Naive thymus-derived CD4-positive, alpha-beta T cell (primary cell): ENCODE results near the gene LRFN4. TPM values are rescaled to one million over a fixed set of nuclear protein-coding genes. Genes with fewer than 3 reads are reported as not detected.

Experiments
- ATAC-seq: fragments of 150-1000 bp; cut with Tn5 transposase; 2 replicates; pipeline ENCODE4 v1.10.0; 2021; ENCODE audit warnings: mild to moderate bottlenecking, moderate library complexity
- CTCF ChIA-PET: fragments of 350-600 bp; sonication (Branson Sonifier 250); formaldehyde crosslinking; loops from one replicate; lab custom pipeline; 2021; ENCODE audit warnings: antibody characterized with exemption; lab: Charles Lee
- POLR2A ChIA-PET: fragments of 350-600 bp; sonication (Branson Sonifier 250); formaldehyde crosslinking; loops from one replicate; lab custom pipeline; 2021; ENCODE audit warnings: antibody characterized with exemption, inconsistent platforms; lab: Charles Lee
- DNase-seq, 9 donors: peaks; one replicate each; pipeline versions ENCODE4 v3.0.0 to v3.0.0-alpha.2; 2020 to 2022; ENCODE audit warnings: mixed read lengths in 1 of 9
- H3K27ac ChIP-seq: one replicate; pipeline ENCODE4 v1.7.0; 2013; ENCODE audit warnings: mild to moderate bottlenecking, low read depth, low read length, moderate library complexity
- H3K27me3 ChIP-seq, 2 donors: one replicate each; pipeline ENCODE4 v1.7.0; 2013; ENCODE audit warnings: low read length in 2 of 2, mild to moderate bottlenecking in 2 of 2, moderate library complexity in 2 of 2; ENCODE audit not compliant: control insufficient read depth in 2 of 2, insufficient read depth in 2 of 2
- H3K36me3 ChIP-seq, 3 experiments: 1 replicate in 2 of 3; 2 replicates in 1 of 3; pipeline ENCODE4 v1.7.0; 2013; ENCODE audit warnings: low read length in 3 of 3, mild to moderate bottlenecking in 3 of 3, moderate library complexity in 1 of 3; ENCODE audit not compliant: insufficient read depth in 3 of 3, control insufficient read depth in 2 of 3
- H3K4me1 ChIP-seq, 2 donors: one replicate each; pipeline ENCODE4 v1.7.0; 2013; ENCODE audit warnings: low read length in 2 of 2, mild to moderate bottlenecking in 2 of 2, moderate library complexity in 1 of 2; ENCODE audit not compliant: control insufficient read depth in 2 of 2, insufficient read depth in 2 of 2
- H3K4me3 ChIP-seq: 2 replicates; pipeline ENCODE4 v1.7.0; 2013; ENCODE audit warnings: mild to moderate bottlenecking, low read length
- H3K9me3 ChIP-seq, 3 experiments: 1 replicate in 2 of 3; 2 replicates in 1 of 3; pipeline ENCODE4 v1.7.0; 2013; ENCODE audit warnings: low read length in 3 of 3; ENCODE audit not compliant: control insufficient read depth in 2 of 3
- H3K27ac Mint-ChIP-seq, 9 donors: one replicate each; pipeline ENCODE4 v1.8.0; 2020 to 2022; ENCODE audit warnings: mixed read lengths in 9 of 9, mild to moderate bottlenecking in 8 of 9, moderate library complexity in 5 of 9, inconsistent platforms in 2 of 9
- H3K27me3 Mint-ChIP-seq, 5 donors: one replicate each; pipeline ENCODE4 v1.8.0; 2021 to 2022; ENCODE audit warnings: mixed read lengths in 5 of 5, mild to moderate bottlenecking in 1 of 5
- H3K36me3 Mint-ChIP-seq, 5 donors: one replicate each; pipeline ENCODE4 v1.8.0; 2020 to 2022; ENCODE audit warnings: mixed read lengths in 5 of 5, mild to moderate bottlenecking in 3 of 5, inconsistent platforms in 1 of 5
- H3K4me1 Mint-ChIP-seq, 7 donors: one replicate each; pipeline ENCODE4 v1.8.0; 2020 to 2022; ENCODE audit warnings: mixed read lengths in 7 of 7, mild to moderate bottlenecking in 3 of 7, inconsistent platforms in 1 of 7
- H3K4me3 Mint-ChIP-seq, 10 donors: one replicate each; pipeline ENCODE4 v1.8.0; 2020 to 2022; ENCODE audit warnings: mild to moderate bottlenecking in 10 of 10, mixed read lengths in 10 of 10, moderate library complexity in 6 of 10, inconsistent platforms in 2 of 10
- H3K9me3 Mint-ChIP-seq, 11 donors: one replicate each; pipeline ENCODE4 v1.8.0; 2020 to 2022; ENCODE audit warnings: mixed read lengths in 11 of 11, mild to moderate bottlenecking in 4 of 11, inconsistent platforms in 1 of 11, moderate library complexity in 1 of 11
- intact Hi-C, 2 donors: fragments of 100-400 bp; cut with micrococcal nuclease; formaldehyde crosslinking; loops; one replicate each; pipeline ENCODE4 v1.15.1; 2023
- polyA plus RNA-seq, 2 donors: library from polyadenylated mRNA; unstranded; fragments of 300-500 nt; fragmentation: Illumina TruSeq; gene quantifications; one replicate each; pipeline ENCODE4 v1.2.3, GENCODE V29; 2021
- total RNA-seq, 6 experiments: library from RNA in 5 of 6; stranded (reverse) in 5 of 6; gene quantifications; 1 replicate in 5 of 6; 2 replicates in 1 of 6; pipeline ENCODE4 v1.2.3 and lab custom pipeline; 2021 to 2026

Gene LRFN4
- total and polyA plus RNA-seq, 7 experiments from 2014 or later = 0.84 to 21.2 (median 1.6) TPM; not detected in 2

DNA sequence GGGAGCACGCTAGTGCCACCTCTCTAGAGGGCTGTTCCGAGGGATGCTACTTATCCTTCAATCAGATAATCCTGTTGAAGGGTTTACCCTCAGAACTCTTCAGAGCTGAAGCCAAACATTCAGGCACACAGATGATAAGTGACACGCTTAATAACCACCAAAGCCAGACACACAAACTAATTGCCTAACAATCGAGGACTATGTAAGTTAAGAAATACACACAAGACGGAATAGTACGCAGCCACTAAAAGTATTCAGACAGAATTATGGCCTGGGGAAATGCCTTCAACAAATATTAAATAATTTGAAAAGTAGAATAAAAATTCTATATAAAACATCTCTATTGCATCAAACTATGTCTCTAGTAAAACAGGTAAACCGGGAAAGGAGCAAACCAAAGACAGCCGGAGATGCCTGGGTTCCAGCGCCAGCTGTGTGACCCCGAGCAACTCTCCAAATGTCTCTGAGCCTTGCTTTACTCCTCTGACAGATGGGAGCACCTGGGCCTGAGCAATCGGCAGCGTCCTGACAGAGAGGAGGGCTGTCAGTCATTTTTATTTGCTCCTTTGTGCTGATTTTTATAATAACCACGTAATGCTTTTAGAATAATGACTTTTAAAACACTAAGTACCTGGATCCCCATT lies 11.3 kb downstream of the LRFN4 start:
- H3K27me3 ChIP-seq = no peaks in the 10 kb centered on the region
- H3K4me1 ChIP-seq = peaks cover 0 to 7% of the 10 kb centered on the region in 2 donors
- ATAC-seq = no peak
- H3K4me3 ChIP-seq = no peak overlapping the region
- peaks cover 0 to 9% (median 0%) of the 10 kb centered on the region in 5 donors for H3K36me3 Mint-ChIP-seq
- POLR2A ChIA-PET = no interaction called here
- intact Hi-C loops = loop anchor here (1.0 kb wide), 3 partner anchors 12 to 174 kb away; no protein-coding TSS in a partner anchor
- no peak overlapping the region for H3K4me3 Mint-ChIP-seq
- no peak for DNase-seq
- peaks cover 0 to 13% (median 5%) of the 10 kb centered on the region in 7 donors for H3K4me1 Mint-ChIP-seq
- H3K27ac ChIP-seq = no peak overlapping the region
- peaks cover 0 to 15% (median 0%) of the 10 kb centered on the region in 3 experiments for H3K36me3 ChIP-seq
- no peaks in the 10 kb centered on the region for H3K9me3 ChIP-seq
- CTCF ChIA-PET = interaction anchor here (1.1 kb wide), 1 partner anchor 172 kb away, joined by 3 read pairs; no protein-coding TSS in a partner anchor
- H3K9me3 Mint-ChIP-seq = no peaks in the 10 kb centered on the region
- H3K27ac Mint-ChIP-seq = peak overlapping the region in 1 of 9 donors; percentile 65
- H3K27me3 Mint-ChIP-seq = no peaks in the 10 kb centered on the region

GRCh38 chr11:66868726-66869566 lies 12.1 kb downstream of the LRFN4 start:
- intact Hi-C loops = loop anchor here (1.0 kb wide), 3 partner anchors 13 to 175 kb away; no protein-coding TSS in a partner anchor
- no peaks in the 10 kb centered on the region for H3K27me3 Mint-ChIP-seq
- H3K36me3 ChIP-seq = peaks cover 0 to 15% (median 0%) of the 10 kb centered on the region in 3 experiments
- no peak overlapping the region for H3K4me3 ChIP-seq
- H3K4me1 ChIP-seq = peaks cover 0 to 7% of the 10 kb centered on the region in 2 donors
- peak overlapping the region in 1 of 9 donors; percentile 9 for H3K27ac Mint-ChIP-seq
- H3K27ac ChIP-seq = no peak overlapping the region
- H3K9me3 ChIP-seq = no peaks in the 10 kb centered on the region
- ChIA-PET POLR2A (no interaction called here), CTCF (interaction anchor here (0.6 to 1.6 kb wide), 3 partner anchors 13 to 176 kb away, joined by 3 to 6 read pairs (median 3); no protein-coding TSS in a partner anchor)
- peak; percentile 42 to 76 (median 63) for DNase-seq
- peak; percentile 97 for ATAC-seq
- peak overlapping the region in 2 of 10 donors; percentile 25 to 28 for H3K4me3 Mint-ChIP-seq
- peaks cover 0 to 13% (median 5%) of the 10 kb centered on the region in 7 donors for H3K4me1 Mint-ChIP-seq
- no peaks in the 10 kb centered on the region for H3K27me3 ChIP-seq
- H3K36me3 Mint-ChIP-seq = peaks cover 0 to 9% (median 0%) of the 10 kb centered on the region in 5 donors
- no peaks in the 10 kb centered on the region for H3K9me3 Mint-ChIP-seq

GRCh38 chr11:66869567-66869870 lies 12.7 kb downstream of the LRFN4 start:
- no peak overlapping the region for H3K4me3 Mint-ChIP-seq
- H3K36me3 Mint-ChIP-seq = peaks cover 0 to 9% (median 0%) of the 10 kb centered on the region in 5 donors
- ATAC-seq (no peak), DNase-seq (no peak)
- no peaks in the 10 kb centered on the region for H3K9me3 Mint-ChIP-seq
- no peak overlapping the region for H3K4me3 ChIP-seq
- no peaks in the 10 kb centered on the region for H3K27me3 ChIP-seq
- H3K27me3 Mint-ChIP-seq = peaks cover 0 to 4% (median 0%) of the 10 kb centered on the region in 5 donors
- intact Hi-C loops = no loop called here
- H3K9me3 ChIP-seq = no peaks in the 10 kb centered on the region
- H3K4me1 ChIP-seq = peaks cover 0 to 7% of the 10 kb centered on the region in 2 donors
- peak overlapping the region in 1 of 9 donors; percentile 52 for H3K27ac Mint-ChIP-seq
- H3K4me1 Mint-ChIP-seq = peaks cover 0 to 13% (median 9%) of the 10 kb centered on the region in 7 donors
- CTCF ChIA-PET = interaction anchor here (0.6 to 1.6 kb wide), 3 partner anchors 12 to 177 kb away, joined by 3 to 6 read pairs (median 3); no protein-coding TSS in a partner anchor
- H3K36me3 ChIP-seq = peaks cover 0 to 15% (median 0%) of the 10 kb centered on the region in 3 experiments
- no peak overlapping the region for H3K27ac ChIP-seq
- POLR2A ChIA-PET = no interaction called here

GRCh38 chr11:66870131-66870530 lies 13.3 kb downstream of the LRFN4 start:
- ATAC-seq (no peak), DNase-seq (no peak)
- no peaks in the 10 kb centered on the region for H3K9me3 ChIP-seq
- H3K27me3 ChIP-seq = no peaks in the 10 kb centered on the region
- H3K9me3 Mint-ChIP-seq = no peaks in the 10 kb centered on the region
- H3K36me3 Mint-ChIP-seq = peaks cover 0 to 9% (median 0%) of the 10 kb centered on the region in 5 donors
- no peak overlapping the region for H3K4me3 ChIP-seq
- no peak overlapping the region for H3K27ac Mint-ChIP-seq
- peaks cover 0 to 7% of the 10 kb centered on the region in 2 donors for H3K4me1 ChIP-seq
- H3K27me3 Mint-ChIP-seq = peaks cover 0 to 4% (median 0%) of the 10 kb centered on the region in 5 donors
- peaks cover 0 to 13% (median 9%) of the 10 kb centered on the region in 7 donors for H3K4me1 Mint-ChIP-seq
- POLR2A ChIA-PET = interaction anchor here (0.9 kb wide), 1 partner anchor 18 kb away, joined by 3 read pairs; no protein-coding TSS in a partner anchor
- peaks cover 0 to 15% (median 0%) of the 10 kb centered on the region in 3 experiments for H3K36me3 ChIP-seq
- H3K27ac ChIP-seq = no peak overlapping the region
- CTCF ChIA-PET = interaction anchor here (0.6 to 1.6 kb wide), 3 partner anchors 12 to 177 kb away, joined by 3 to 6 read pairs (median 4); no protein-coding TSS in a partner anchor
- intact Hi-C loops = no loop called here
- H3K4me3 Mint-ChIP-seq = no peak overlapping the region

DNA sequence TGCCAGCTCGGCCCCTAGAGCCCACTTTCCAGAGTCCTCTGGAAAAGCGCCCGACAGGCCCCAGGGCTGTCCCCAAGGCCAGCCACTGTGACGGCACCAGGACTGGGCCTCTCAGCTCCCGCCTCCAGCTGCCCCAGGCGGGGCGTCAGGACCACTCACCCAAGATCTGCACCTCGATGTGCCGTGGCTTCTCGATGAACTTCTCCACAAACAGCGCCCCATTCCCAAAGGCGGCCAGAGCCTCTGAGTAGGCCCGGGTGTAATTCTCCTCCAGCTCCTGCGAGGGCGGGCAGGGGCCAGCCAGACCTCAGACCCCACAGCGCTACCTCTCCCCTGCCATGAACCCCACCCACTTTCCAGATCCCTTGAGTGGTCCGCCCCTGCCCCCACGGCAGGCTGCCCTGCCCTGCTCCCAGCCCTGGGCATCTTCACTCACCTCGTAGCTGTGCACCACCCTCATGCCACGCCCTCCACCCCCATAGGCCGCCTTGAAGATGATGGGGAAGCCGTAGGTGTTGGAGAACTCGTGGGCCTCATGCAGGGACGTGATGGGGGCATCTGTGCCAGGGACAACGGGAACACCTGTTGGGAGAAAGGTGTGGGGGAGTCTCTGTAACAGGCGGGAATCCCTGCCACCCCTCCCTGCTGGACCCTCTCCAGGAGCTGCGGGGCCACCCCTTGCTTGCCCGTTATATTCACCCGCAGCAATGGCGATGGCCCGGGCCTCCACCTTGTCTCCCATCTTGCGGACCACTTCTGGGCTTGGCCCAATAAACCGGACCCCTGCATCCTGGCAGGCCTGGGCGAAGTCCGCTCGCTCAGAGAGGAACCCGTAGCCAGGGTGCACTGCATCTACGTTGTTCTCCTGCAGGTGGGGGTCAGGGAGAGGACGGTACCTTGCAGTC lies 14.0 kb downstream of the LRFN4 start:
- intact Hi-C loops = no loop called here
- Mint-ChIP-seq H3K36me3 (peaks cover 0 to 9% (median 0%) of the 10 kb centered on the region in 5 donors), H3K27ac (no peak overlapping the region), H3K27me3 (peaks cover 0 to 4% (median 0%) of the 10 kb centered on the region in 5 donors), H3K4me3 (no peak overlapping the region), H3K4me1 (peaks cover 0 to 13% (median 9%) of the 10 kb centered on the region in 7 donors), H3K9me3 (no peaks in the 10 kb centered on the region)
- Histone ChIP-seq H3K27ac (no peak overlapping the region), H3K36me3 (peaks cover 0 to 15% (median 0%) of the 10 kb centered on the region in 3 experiments), H3K4me3 (no peak overlapping the region), H3K27me3 (no peaks in the 10 kb centered on the region), H3K9me3 (no peaks in the 10 kb centered on the region), H3K4me1 (peaks cover 0 to 7% of the 10 kb centered on the region in 2 donors)
- CTCF ChIA-PET = interaction anchor here (0.6 to 1.6 kb wide), 2 partner anchors 11 to 86 kb away, joined by 4 to 6 read pairs; no protein-coding TSS in a partner anchor
- ATAC-seq (no peak), DNase-seq (no peak)
- POLR2A ChIA-PET = interaction anchor here (0.9 kb wide), 1 partner anchor 19 kb away, joined by 3 read pairs; no protein-coding TSS in a partner anchor
